K562 (cell line): ENCODE results near the gene RPS6KA2. TPM values are rescaled to one million over a fixed set of nuclear protein-coding genes. Genes with fewer than 3 reads are reported as not detected.

Experiments
- ATAC-seq: fragments of 200-7000 bp; cut with Tn5 transposase; 3 replicates; pipeline ENCODE4 v1.9.1; 2020; ENCODE audit warnings: moderate library complexity
- BruUV-seq: library from RNA; stranded (reverse); fragments of 400-500 nt; replicated peaks from 2 replicates; lab custom pipeline; 2021; lab: Mats Ljungman, UMichigan
- CTCF ChIA-PET: fragments of 300-600 bp; formaldehyde crosslinking; extraction: SDS; loops from one replicate; lab custom pipeline; 2021; ENCODE audit warnings: low intra/inter-chr PET ratio; lab: Yijun Ruan, JAX
- POLR2A ChIA-PET: fragments of 300-600, 350-650 bp; sonication (Branson Sonifier 250); formaldehyde crosslinking; extraction: SDS; loops from one replicate; lab custom pipeline; 2021; ENCODE audit warnings: antibody characterized with exemption, inconsistent platforms; lab: Yijun Ruan, JAX
- DNase-seq, 4 experiments: peaks; one replicate each; pipeline versions ENCODE4 v3.0.0 to v3.0.0-alpha.2; 2011 to 2018; ENCODE audit warnings: low spot score in 3 of 4, mixed read lengths in 3 of 4; ENCODE audit errors: extremely low read depth in 1 of 4
- FAIRE-seq: peaks from 2 replicates; lab custom pipeline; 2011; peaks lifted over from hg19 to GRCh38; lab: Jason Lieb, UNC
- H2AFZ ChIP-seq: 2 replicates; pipeline ENCODE4 v1.6.0; 2011; ENCODE audit warnings: low read depth, low read length, control low read depth, inconsistent platforms
- H3K27ac ChIP-seq: fragments of 200-600 bp; 3 replicates; pipeline ENCODE4 v1.8.0; 2011; ENCODE audit warnings: low read depth, mild to moderate bottlenecking, control low read depth, inconsistent platforms, low read length, moderate library complexity, mixed read lengths; ENCODE audit errors: extremely low read depth
- H3K27me3 ChIP-seq, 2 experiments: fragments of 300-600 bp in 1 of 2; 2 replicates in 1 of 2; 3 replicates in 1 of 2; pipeline versions ENCODE4 v1.6.0 to v1.8.0; 2011; ENCODE audit warnings: inconsistent platforms in 2 of 2, low read length in 2 of 2, mild to moderate bottlenecking in 1 of 2, mixed read lengths in 1 of 2, moderate library complexity in 1 of 2; ENCODE audit not compliant: control insufficient read depth in 2 of 2, insufficient read depth in 2 of 2
- H3K36me3 ChIP-seq: fragments of 300-600 bp; 3 replicates; pipeline ENCODE4 v1.8.0; 2011; ENCODE audit warnings: mild to moderate bottlenecking, low read length, inconsistent platforms; ENCODE audit not compliant: control insufficient read depth, insufficient read depth
- H3K4me1 ChIP-seq, 2 experiments: fragments of 200-600 bp in 1 of 2; replicated peaks in 1 of 2; 2 replicates in 1 of 2; 3 replicates in 1 of 2; pipeline versions ENCODE4 v1.5.1 to v1.8.0; 2011; ENCODE audit warnings: inconsistent platforms in 2 of 2, low read length in 2 of 2, mild to moderate bottlenecking in 1 of 2, mixed read lengths in 1 of 2, moderate library complexity in 1 of 2; ENCODE audit not compliant: control insufficient read depth in 2 of 2, insufficient read depth in 2 of 2
- H3K4me2 ChIP-seq: 2 replicates; pipeline ENCODE4 v1.6.1; 2011; ENCODE audit warnings: low read length, control low read depth, inconsistent platforms, mixed read lengths; ENCODE audit not compliant: insufficient read depth
- H3K4me3 ChIP-seq: fragments of 200-600 bp; sonication (generic), shearing (Covaris generic); 2 replicates; pipeline ENCODE4 v1.5.1; 2016; ENCODE audit warnings: control low read depth, inconsistent platforms
- H3K79me2 ChIP-seq: fragments of 200-600 bp; 3 replicates; pipeline ENCODE4 v1.8.0; 2011; ENCODE audit warnings: low read length, inconsistent platforms; ENCODE audit not compliant: control insufficient read depth, insufficient read depth
- H3K9ac ChIP-seq, 2 experiments: 2 replicates each; pipeline versions ENCODE4 v1.6.0 to v1.6.1; 2011; ENCODE audit warnings: low read depth in 2 of 2, low read length in 2 of 2, control low read depth in 1 of 2, inconsistent platforms in 1 of 2, mild to moderate bottlenecking in 1 of 2, mixed read lengths in 1 of 2; ENCODE audit not compliant: insufficient read depth in 1 of 2
- H3K9me1 ChIP-seq: one replicate; pipeline ENCODE4 v1.6.0; 2011; ENCODE audit warnings: inconsistent platforms, mild to moderate bottlenecking, low read length, moderate library complexity; ENCODE audit not compliant: control insufficient read depth, insufficient read depth
- H3K9me3 ChIP-seq: replicated peaks from 2 replicates; pipeline ENCODE4 v1.5.1; 2011; ENCODE audit warnings: low read depth, low read length, inconsistent platforms; ENCODE audit not compliant: control insufficient read depth, insufficient read depth
- H4K20me1 ChIP-seq: replicated peaks from 2 replicates; pipeline ENCODE4 v1.6.1; 2011; ENCODE audit warnings: low read length, inconsistent platforms, mixed read lengths; ENCODE audit not compliant: control insufficient read depth, insufficient read depth
- CAMTA2 ChIP-seq: fragments of 250-450 bp; sonication (Bioruptor Pico); conservative IDR thresholded peaks from 2 replicates; pipeline ENCODE4 v1.5.1; 2022
- EZH2 ChIP-seq: IDR thresholded peaks from 2 replicates; pipeline ENCODE4 v1.6.1; 2012; ENCODE audit warnings: low read depth, mild to moderate bottlenecking, inconsistent platforms, low read length, borderline replicate concordance
- HNRNPK ChIP-seq: fragments of 200-400 bp; formaldehyde crosslinking; IDR thresholded peaks from one replicate; pipeline ENCODE4 v1.6.1; 2018; ENCODE audit warnings: mild to moderate bottlenecking, low read depth, low read length; ENCODE audit not compliant: poor library complexity, severe bottlenecking
- MEF2D ChIP-seq: conservative IDR thresholded peaks from 2 replicates; pipeline ENCODE4 v1.6.1; 2016; ENCODE audit warnings: low read depth, missing genetic modification characterization, missing compliant biosample characterization
- NFXL1 ChIP-seq: fragments of 450-650 bp; formaldehyde crosslinking; IDR thresholded peaks from 2 replicates; pipeline ENCODE4 v1.4.0; 2021; ENCODE audit warnings: mild to moderate bottlenecking
- RUNX1 ChIP-seq: sonication (generic); IDR thresholded peaks from 2 replicates; pipeline ENCODE4 v1.6.1; 2016; ENCODE audit warnings: antibody characterized with exemption, low read depth
- SMARCB1 ChIP-seq: IDR thresholded peaks from 2 replicates; pipeline ENCODE4 v1.6.1; 2011; ENCODE audit warnings: improper control_type of control experiment, low read depth; ENCODE audit not compliant: insufficient read length
- TOE1 ChIP-seq, 2 experiments: fragments of 450-650 bp in 1 of 2; sonication (generic) in 1 of 2; formaldehyde crosslinking in 1 of 2; IDR thresholded peaks; 2 replicates each; pipeline versions ENCODE4 v1.7.1 to v1.8.0; 2016 to 2022; ENCODE audit warnings: borderline replicate concordance in 2 of 2, mild to moderate bottlenecking in 2 of 2, antibody characterized with exemption in 1 of 2, inconsistent platforms in 1 of 2, low read depth in 1 of 2, missing genetic modification reagents in 1 of 2, moderate library complexity in 1 of 2
- ZNF174 ChIP-seq: fragments of 250-450 bp; sonication (Bioruptor Pico); IDR thresholded peaks from 2 replicates; pipeline ENCODE4 v1.4.0; 2020; ENCODE audit warnings: mild to moderate bottlenecking
- WGBS: fragments of 100-300 bp; shearing (Covaris generic); methylation state at CpG from one replicate; pipeline ENCODE4 v1.1.6; 2016; ENCODE audit warnings: low coverage, mixed read lengths; ENCODE audit not compliant: insufficient coverage; ENCODE audit errors: missing lambda C conversion rate; 5-methylcytosine and 5-hydroxymethylcytosine counted together
- in situ Hi-C: fragments of 300-500 bp; cut with MboI; formaldehyde crosslinking; loops from 4 replicates; pipeline ENCODE4 v1.15.0; 2018; ENCODE audit warnings: inconsistent platforms, mixed read lengths
- intact Hi-C: fragments of 100-400 bp; cut with micrococcal nuclease; formaldehyde crosslinking; loops from 2 replicates; pipeline ENCODE4 v1.14.2; 2022
- polyA plus RNA-seq, 8 experiments: library from polyadenylated mRNA; depleted of rRNA in 4 of 8; stranded (reverse) in 5 of 8; unstranded in 3 of 8; fragments of >200 nt; fragmentation: Nextera tagmentation in 2 of 8; fragmentation: Illumina TruSeq in 1 of 8; extraction: Ambion mirVana in 2 of 8; extraction: Trizol in 1 of 8; gene quantifications; 2 replicates each; pipeline versions ENCODE4 v1.2.1 to v1.2.3, GENCODE V29; 2011 to 2014; ENCODE audit warnings: inconsistent platforms in 1 of 8, missing spikeins in 1 of 8
- total RNA-seq, 7 experiments: library from RNA; depleted of rRNA in 6 of 7; stranded (reverse); fragments of >200 nt in 6 of 7; fragmentation: Illumina TruSeq in 2 of 7; extraction: Trizol in 2 of 7; gene quantifications; 2 replicates each; pipeline versions ENCODE4 v1.2.1 to v1.2.3, GENCODE V29; 2011 to 2021; ENCODE audit warnings: low replicate concordance in 1 of 7

RPS6KA2 gene
- total and polyA plus RNA-seq, 9 of the 15 experiments (the other 6 are each of a cell fraction or from before 2014, with no cell fraction given): 0.29 to 1.00 (median 0.53) TPM

DNA sequence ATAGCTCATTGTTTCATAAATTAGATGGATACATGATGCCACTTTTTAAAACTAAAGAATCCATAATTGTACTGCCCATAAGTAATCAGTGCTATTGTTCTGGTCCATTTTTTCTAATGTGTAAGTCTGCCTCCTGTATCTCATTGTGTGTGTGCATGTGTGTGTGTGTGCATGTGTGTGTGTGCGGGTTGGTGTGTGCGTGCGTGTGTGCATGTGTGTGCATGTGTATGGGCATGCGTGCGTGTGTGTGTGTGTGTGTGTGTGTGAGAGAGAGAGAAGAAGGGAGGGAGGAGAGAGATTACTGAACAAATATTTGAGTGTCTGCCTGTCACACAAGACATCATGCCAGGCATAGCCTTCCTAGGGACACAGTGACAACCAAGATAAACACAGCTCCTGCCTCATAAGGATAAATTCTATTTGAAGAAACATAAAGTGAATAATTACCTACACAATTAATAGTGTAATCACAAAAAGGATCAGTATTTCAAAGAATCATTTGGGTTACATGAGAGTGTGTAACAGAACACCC lies 33.2 kb upstream of the RPS6KA2 start:
- H3K4me1 ChIP-seq: no peaks in the 10 kb centered on the region
- WGBS: 0% methylated on average over 5 of the region's 5 CpGs
- no peaks in the 10 kb centered on the region for H3K9me1 ChIP-seq
- H3K4me3 ChIP-seq: no peak overlapping the region
- TF ChIP-seq TOE1 (IDR thresholded peaks at IDR 0.05; ENCODE audit: borderline replicate concordance) (no peak), TOE1 (CRISPR knock-in tag; IDR thresholded peaks at IDR 0.05; ENCODE audit: borderline replicate concordance, low read depth) (no peak), RUNX1 (no peak), MEF2D (no peak), CAMTA2 (CRISPR knock-in tag) (no peak), ZNF174 (CRISPR knock-in tag) (no peak), NFXL1 (CRISPR knock-in tag) (no peak), EZH2 (no peak), HNRNPK (no peak), SMARCB1 (no peak)
- no peaks in the 10 kb centered on the region for H3K9me3 ChIP-seq
- H3K79me2 ChIP-seq: no peaks in the 10 kb centered on the region
- no peak for FAIRE-seq
- H3K27ac ChIP-seq: no peak overlapping the region
- H3K9ac ChIP-seq: no peak overlapping the region
- H2AFZ ChIP-seq: no peak overlapping the region
- no peak overlapping the region for H3K4me2 ChIP-seq
- ATAC-seq: no peak
- ChIA-PET CTCF (no interaction called here), POLR2A (no interaction called here)
- in situ Hi-C loops (no loop called here), intact Hi-C loops (no loop called here)
- no peaks in the 10 kb centered on the region for H3K36me3 ChIP-seq
- H4K20me1 ChIP-seq: no peaks in the 10 kb centered on the region
- peaks cover 36 to 68% of the 10 kb centered on the region in 2 experiments for H3K27me3 ChIP-seq
- BruUV-seq: no TSS peak
- no peak for DNase-seq
